Activated CD8-positive, alpha-beta T cell treated with anti-CD3 and anti-CD28 coated beads, Interleukin-2, amount 10 ng/mL, durations not matched to agents 7 days and 5 days (primary cell): Measurements from ENCODE around the gene ACYP1. TPM values are rescaled to one million over a fixed set of nuclear protein-coding genes. Genes with fewer than 3 reads are reported as not detected.

Source experiments
- ATAC-seq: fragments of 150-1000 bp; cut with Tn5 transposase; one replicate; pipeline ENCODE4 v1.10.0; 2021; ENCODE audit warnings: moderate library complexity
- CTCF ChIA-PET: fragments of 350-600 bp; sonication (Branson Sonifier 250); formaldehyde crosslinking; loops from one replicate; lab custom pipeline; 2021; ENCODE audit warnings: antibody characterized with exemption; lab: Charles Lee
- POLR2A ChIA-PET: fragments of 350-600 bp; sonication (Branson Sonifier 250); formaldehyde crosslinking; loops from one replicate; lab custom pipeline; 2021; ENCODE audit warnings: antibody characterized with exemption; lab: Charles Lee
- DNase-seq: peaks from one replicate; pipeline ENCODE4 v3.0.0-alpha.2; 2020
- H3K27ac Mint-ChIP-seq: one replicate; pipeline ENCODE4 v1.8.0; 2021; ENCODE audit warnings: mild to moderate bottlenecking, mixed read lengths
- H3K27me3 Mint-ChIP-seq: one replicate; pipeline ENCODE4 v1.8.0; 2021; ENCODE audit warnings: low read depth, mixed read lengths
- H3K36me3 Mint-ChIP-seq: one replicate; pipeline ENCODE4 v1.8.0; 2021; ENCODE audit warnings: low read depth, mixed read lengths
- H3K4me1 Mint-ChIP-seq: one replicate; pipeline ENCODE4 v1.8.0; 2021; ENCODE audit warnings: low read depth, mixed read lengths
- H3K4me3 Mint-ChIP-seq: one replicate; pipeline ENCODE4 v1.8.0; 2021; ENCODE audit warnings: mild to moderate bottlenecking, mixed read lengths
- H3K9me3 Mint-ChIP-seq: one replicate; pipeline ENCODE4 v1.8.0; 2022; ENCODE audit warnings: mixed read lengths; ENCODE audit not compliant: insufficient read depth
- total RNA-seq, 2 experiments: library from RNA; stranded (reverse); gene quantifications; one replicate each; pipeline ENCODE4 v1.2.3, GENCODE V29; 2021

Gene ACYP1
- total RNA-seq, 2 experiments from 2014 or later, result 42.6 to 44.0 TPM

DNA sequence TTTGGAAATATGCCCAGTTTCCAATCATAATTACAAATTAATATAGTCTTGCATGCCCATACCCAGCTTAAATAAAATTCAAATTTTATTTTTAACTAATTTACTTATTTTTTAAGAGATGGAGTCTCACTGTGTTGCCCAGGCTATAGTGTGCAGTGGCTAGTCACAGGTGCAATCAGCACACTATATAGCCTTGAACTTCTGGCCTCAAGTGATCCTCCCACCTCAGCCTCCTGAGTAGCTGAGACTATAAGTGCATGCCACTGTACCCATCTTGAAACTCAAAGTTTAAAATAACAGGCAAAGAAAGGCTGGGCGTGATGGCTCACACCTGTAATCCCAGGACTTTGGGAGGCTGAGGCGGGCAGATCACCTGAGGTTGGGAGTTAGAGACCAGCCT is 22.9 kb downstream of the ACYP1 start:
- Mint-ChIP-seq H3K36me3 (peaks cover 12% of the 10 kb centered on the region), H3K4me3 (no peak overlapping the region), H3K4me1 (peaks cover 5% of the 10 kb centered on the region), H3K9me3 (no peaks in the 10 kb centered on the region), H3K27me3 (no peaks in the 10 kb centered on the region), H3K27ac (no peak overlapping the region)
- ATAC-seq (no peak), DNase-seq (no peak)
- ChIA-PET CTCF (interaction anchor here (1.2 to 2.4 kb wide), 2 partner anchors 18 to 47 kb away, joined by 3 to 6 read pairs; no protein-coding TSS in a partner anchor), POLR2A (no interaction called here)

- ATAC-seq, result no peak
- no peak for DNase-seq
- peaks cover 5% of the 10 kb centered on the region for H3K4me1 Mint-ChIP-seq
- H3K27me3 Mint-ChIP-seq, result no peaks in the 10 kb centered on the region
- H3K36me3 Mint-ChIP-seq, result peaks cover 12% of the 10 kb centered on the region
- H3K9me3 Mint-ChIP-seq, result no peaks in the 10 kb centered on the region
- no peak overlapping the region for H3K4me3 Mint-ChIP-seq
- POLR2A ChIA-PET, result no interaction called here
- H3K27ac Mint-ChIP-seq, result no peak overlapping the region
- CTCF ChIA-PET, result interaction anchor here (2.4 kb wide), 1 partner anchor 48 kb away, joined by 6 read pairs; no protein-coding TSS in a partner anchor
Measured at GRCh38 chr14:75040507-75040906, 23.3 kb downstream of the ACYP1 start.

GRCh38 chr14:75032939-75033338 is 30.9 kb downstream of the ACYP1 start:
- Mint-ChIP-seq H3K27me3 (no peaks in the 10 kb centered on the region), H3K27ac (no peak overlapping the region), H3K4me1 (no peaks in the 10 kb centered on the region), H3K9me3 (no peaks in the 10 kb centered on the region), H3K4me3 (no peak overlapping the region), H3K36me3 (peaks cover 33% of the 10 kb centered on the region)
- CTCF ChIA-PET, result interaction anchor here (0.8 to 1.5 kb wide), 2 partner anchors 29 to 32 kb away, joined by 3 to 4 read pairs; no protein-coding TSS in a partner anchor
- POLR2A ChIA-PET, result no interaction called here
- no peak for DNase-seq
- no peak for ATAC-seq

DNA sequence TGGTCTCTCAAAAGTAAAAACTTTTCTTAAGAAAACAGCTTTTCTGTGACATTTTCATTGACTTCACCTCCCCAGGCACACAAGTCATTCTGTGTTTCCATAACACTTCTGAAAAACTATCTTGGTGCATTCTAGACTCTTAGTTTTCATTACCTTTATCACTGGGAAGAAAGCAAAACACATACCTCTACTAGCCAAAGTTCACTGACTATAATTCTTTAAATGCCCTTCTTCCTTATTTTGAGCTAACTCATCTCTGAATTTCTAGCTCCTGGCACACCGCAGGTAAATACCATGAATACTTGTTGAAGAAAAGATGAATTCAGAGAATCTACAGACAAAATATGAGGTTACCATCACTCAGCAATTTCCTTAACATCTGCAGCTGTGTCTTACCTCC is 33.7 kb downstream of the ACYP1 start:
- ChIA-PET CTCF (no interaction called here), POLR2A (no interaction called here)
- H3K27me3 Mint-ChIP-seq, result no peaks in the 10 kb centered on the region
- DNase-seq (no peak), ATAC-seq (no peak)
- no peak overlapping the region for H3K4me3 Mint-ChIP-seq
- H3K9me3 Mint-ChIP-seq, result no peaks in the 10 kb centered on the region
- no peaks in the 10 kb centered on the region for H3K4me1 Mint-ChIP-seq
- peaks cover 27% of the 10 kb centered on the region for H3K36me3 Mint-ChIP-seq
- no peak overlapping the region for H3K27ac Mint-ChIP-seq

- no peaks in the 10 kb centered on the region for H3K27me3 Mint-ChIP-seq
- H3K4me1 Mint-ChIP-seq, result no peaks in the 10 kb centered on the region
- no peak overlapping the region for H3K4me3 Mint-ChIP-seq
- ATAC-seq (no peak), DNase-seq (no peak)
- H3K36me3 Mint-ChIP-seq, result peaks cover 22% of the 10 kb centered on the region
- ChIA-PET CTCF (interaction anchor here (1.2 to 1.7 kb wide), 2 partner anchors 38 to 80 kb away, joined by 3 to 6 read pairs; partner anchors contain the start of gene ACYP1), POLR2A (no interaction called here)
- no peaks in the 10 kb centered on the region for H3K9me3 Mint-ChIP-seq
- no peak overlapping the region for H3K27ac Mint-ChIP-seq
Measured at GRCh38 chr14:75025876-75026275, 37.9 kb downstream of the ACYP1 start.

DNA sequence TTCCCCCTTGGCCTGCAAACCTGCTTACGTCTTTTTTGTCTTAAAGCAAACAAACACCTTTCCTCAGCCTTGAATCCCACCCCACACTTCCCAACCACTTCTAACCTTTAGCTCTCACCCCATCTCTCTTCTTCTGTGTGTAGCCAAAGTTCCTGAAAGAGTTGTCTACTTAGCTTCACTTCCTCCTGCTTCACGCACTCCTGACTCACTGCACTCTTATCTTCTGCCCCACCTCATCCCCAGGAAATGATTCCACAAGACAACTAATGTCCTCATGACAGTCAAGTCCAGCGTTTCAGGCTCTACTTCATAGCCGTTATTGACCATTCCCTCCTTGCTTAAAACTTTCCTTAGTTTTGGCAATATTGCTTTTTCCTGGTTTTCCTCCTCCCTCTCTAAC is 38.7 kb downstream of the ACYP1 start:
- no peak overlapping the region for H3K27ac Mint-ChIP-seq
- H3K9me3 Mint-ChIP-seq, result no peaks in the 10 kb centered on the region
- DNase-seq, result no peak
- no peak overlapping the region for H3K4me3 Mint-ChIP-seq
- no peaks in the 10 kb centered on the region for H3K27me3 Mint-ChIP-seq
- H3K36me3 Mint-ChIP-seq, result peaks cover 17% of the 10 kb centered on the region
- ChIA-PET CTCF (interaction anchor here (0.8 to 1.7 kb wide), 3 partner anchors 79 to 110 kb away, joined by 3 to 6 read pairs (median 4); no protein-coding TSS in a partner anchor), POLR2A (no interaction called here)
- ATAC-seq, result no peak
- H3K4me1 Mint-ChIP-seq, result no peaks in the 10 kb centered on the region

- no peaks in the 10 kb centered on the region for H3K27me3 Mint-ChIP-seq
- no peak overlapping the region for H3K4me3 Mint-ChIP-seq
- ChIA-PET CTCF (interaction anchor here (0.6 to 2.1 kb wide), 12 partner anchors 12 to 162 kb away, joined by 3 to 13 read pairs (median 4); partner anchors contain the start of gene MLH3), POLR2A (interaction anchor here (0.9 kb wide), 1 partner anchor 9 kb away, joined by 3 read pairs; no protein-coding TSS in a partner anchor)
- peaks cover 22% of the 10 kb centered on the region for H3K36me3 Mint-ChIP-seq
- ATAC-seq, result no peak
- no peaks in the 10 kb centered on the region for H3K9me3 Mint-ChIP-seq
- H3K4me1 Mint-ChIP-seq, result no peaks in the 10 kb centered on the region
- no peak overlapping the region for H3K27ac Mint-ChIP-seq
- DNase-seq, result no peak
Measured at GRCh38 chr14:75023108-75023507, 40.7 kb downstream of the ACYP1 start.

GRCh38 chr14:75022655-75023054 is 41.2 kb downstream of the ACYP1 start:
- Mint-ChIP-seq H3K4me3 (no peak overlapping the region), H3K36me3 (peaks cover 24% of the 10 kb centered on the region), H3K27me3 (no peaks in the 10 kb centered on the region), H3K9me3 (no peaks in the 10 kb centered on the region), H3K4me1 (no peaks in the 10 kb centered on the region), H3K27ac (no peak overlapping the region)
- peak; percentile 28 for DNase-seq
- POLR2A ChIA-PET, result interaction anchor here (0.9 kb wide), 1 partner anchor 8 kb away, joined by 3 read pairs; no protein-coding TSS in a partner anchor
- CTCF ChIA-PET, result interaction anchor here (0.6 to 2.1 kb wide), 13 partner anchors 11 to 162 kb away, joined by 3 to 13 read pairs (median 4); partner anchors contain the start of gene MLH3
- no peak for ATAC-seq

- ATAC-seq, result no peak
- Mint-ChIP-seq H3K4me3 (no peak overlapping the region), H3K36me3 (peaks cover 42% of the 10 kb centered on the region), H3K27ac (no peak overlapping the region), H3K9me3 (no peaks in the 10 kb centered on the region), H3K4me1 (no peaks in the 10 kb centered on the region), H3K27me3 (no peaks in the 10 kb centered on the region)
- ChIA-PET POLR2A (interaction anchor here (0.7 to 1.7 kb wide), 3 partner anchors 11 to 16 kb away, joined by 4 to 5 read pairs (median 5); partner anchors contain the start of gene EIF2B2), CTCF (interaction anchor here (0.6 to 2.1 kb wide), 3 partner anchors 15 to 73 kb away, joined by 3 to 7 read pairs (median 3); partner anchors contain the start of genes ACYP1 and EIF2B2)
- no peak for DNase-seq
Measured at GRCh38 chr14:75018694-75019093, 45.1 kb downstream of the ACYP1 start.

- H3K27ac Mint-ChIP-seq, result no peak overlapping the region
- peaks cover 49% of the 10 kb centered on the region for H3K36me3 Mint-ChIP-seq
- DNase-seq, result no peak
- no peaks in the 10 kb centered on the region for H3K9me3 Mint-ChIP-seq
- H3K4me1 Mint-ChIP-seq, result peaks cover 8% of the 10 kb centered on the region
- ChIA-PET CTCF (interaction anchor here (0.7 to 1.3 kb wide), 3 partner anchors 17 to 156 kb away, joined by 3 to 4 read pairs (median 3); no protein-coding TSS in a partner anchor), POLR2A (no interaction called here)
- no peak for ATAC-seq
- no peaks in the 10 kb centered on the region for H3K27me3 Mint-ChIP-seq
- no peak overlapping the region for H3K4me3 Mint-ChIP-seq
Measured at GRCh38 chr14:75016815-75017214, 47.0 kb downstream of the ACYP1 start.

- ATAC-seq, result no peak
- H3K4me3 Mint-ChIP-seq, result no peak overlapping the region
- CTCF ChIA-PET, result interaction anchor here (0.6 to 1.3 kb wide), 5 partner anchors 12 to 231 kb away, joined by 3 to 4 read pairs (median 3); no protein-coding TSS in a partner anchor
- no peak for DNase-seq
- H3K36me3 Mint-ChIP-seq, result peaks cover 54% of the 10 kb centered on the region
- no peak overlapping the region for H3K27ac Mint-ChIP-seq
- peaks cover 20% of the 10 kb centered on the region for H3K4me1 Mint-ChIP-seq
- POLR2A ChIA-PET, result interaction anchor here (2.2 kb wide), 1 partner anchor 12 kb away, joined by 13 read pairs; the partner anchor contains the start of gene EIF2B2
- H3K9me3 Mint-ChIP-seq, result no peaks in the 10 kb centered on the region
- H3K27me3 Mint-ChIP-seq, result no peaks in the 10 kb centered on the region
Measured at GRCh38 chr14:75015496-75015895, 48.3 kb downstream of the ACYP1 start.

DNA sequence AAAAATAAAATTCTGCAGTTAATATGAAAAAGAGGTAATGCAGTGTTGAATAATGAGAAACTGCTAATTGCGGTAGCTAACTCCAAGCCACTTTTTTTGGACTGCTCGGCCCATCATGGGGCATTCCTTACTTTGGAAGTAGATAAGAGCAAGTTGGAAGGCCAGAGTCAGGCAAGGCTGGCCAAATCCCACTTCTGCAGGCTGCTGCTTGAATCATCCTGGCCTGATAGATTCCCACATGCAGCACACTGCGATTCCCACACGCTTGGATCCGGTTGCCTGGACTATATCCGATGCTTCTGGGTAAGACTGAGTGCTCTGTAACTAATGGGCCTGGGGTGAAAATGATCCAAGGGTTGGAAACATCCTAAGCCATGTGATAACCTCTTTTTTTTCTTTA is 50.5 kb downstream of the ACYP1 start:
- Mint-ChIP-seq H3K27ac (no peak overlapping the region), H3K9me3 (no peaks in the 10 kb centered on the region), H3K4me3 (no peak overlapping the region), H3K27me3 (no peaks in the 10 kb centered on the region), H3K36me3 (peaks cover 67% of the 10 kb centered on the region), H3K4me1 (peaks cover 23% of the 10 kb centered on the region)
- no peak for ATAC-seq
- ChIA-PET POLR2A (interaction anchor here (2.2 kb wide), 1 partner anchor 10 kb away, joined by 13 read pairs; the partner anchor contains the start of gene EIF2B2), CTCF (interaction anchor here (1.4 kb wide), 1 partner anchor 10 kb away, joined by 5 read pairs; the partner anchor contains the start of gene EIF2B2)
- DNase-seq, result no peak
